ENCODE results near the gene MDFIC. TPM values are rescaled to one million over a fixed set of nuclear protein-coding genes. Genes with fewer than 3 reads are reported as not detected.

The MDFIC gene
- total and polyA plus RNA-seq, 2 donors from 2014 or later, result 9.8 to 32.9 TPM

GRCh38 chr7:115047958-115048720, 126.2 kb downstream of the MDFIC start:
- H3K9me3 ChIP-seq (ENCODE audit: control insufficient read depth in 2 of 3, insufficient read depth in 1 of 3, low read length in 3 of 3), result no peaks in the 10 kb centered on the region
- H3K9ac ChIP-seq (ENCODE audit: low read length in 3 of 3), result no peak overlapping the region
- H3K27ac ChIP-seq (ENCODE audit: low read depth in 2 of 2, low read length in 2 of 2), result no peak overlapping the region
- intact Hi-C loops (cut with DNase I), result no loop called here
- TF ChIP-seq, protein P1, sequence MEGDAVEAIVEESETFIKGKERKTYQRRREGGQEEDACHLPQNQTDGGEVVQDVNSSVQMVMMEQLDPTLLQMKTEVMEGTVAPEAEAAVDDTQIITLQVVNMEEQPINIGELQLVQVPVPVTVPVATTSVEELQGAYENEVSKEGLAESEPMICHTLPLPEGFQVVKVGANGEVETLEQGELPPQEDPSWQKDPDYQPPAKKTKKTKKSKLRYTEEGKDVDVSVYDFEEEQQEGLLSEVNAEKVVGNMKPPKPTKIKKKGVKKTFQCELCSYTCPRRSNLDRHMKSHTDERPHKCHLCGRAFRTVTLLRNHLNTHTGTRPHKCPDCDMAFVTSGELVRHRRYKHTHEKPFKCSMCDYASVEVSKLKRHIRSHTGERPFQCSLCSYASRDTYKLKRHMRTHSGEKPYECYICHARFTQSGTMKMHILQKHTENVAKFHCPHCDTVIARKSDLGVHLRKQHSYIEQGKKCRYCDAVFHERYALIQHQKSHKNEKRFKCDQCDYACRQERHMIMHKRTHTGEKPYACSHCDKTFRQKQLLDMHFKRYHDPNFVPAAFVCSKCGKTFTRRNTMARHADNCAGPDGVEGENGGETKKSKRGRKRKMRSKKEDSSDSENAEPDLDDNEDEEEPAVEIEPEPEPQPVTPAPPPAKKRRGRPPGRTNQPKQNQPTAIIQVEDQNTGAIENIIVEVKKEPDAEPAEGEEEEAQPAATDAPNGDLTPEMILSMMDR (IDR thresholded peaks at IDR 0.05; ENCODE audit: borderline replicate concordance, extremely low read depth, insufficient read depth), result no peak
- DNase-seq (peak in 2 of 5 donors; percentile 14 to 38), FAIRE-seq (peak; percentile 3)
- H3K4me1 ChIP-seq (ENCODE audit: control insufficient read depth in 2 of 3, insufficient read depth in 2 of 3, low read depth in 1 of 3, low read length in 3 of 3), result no peaks in the 10 kb centered on the region
- no peak overlapping the region for H3K4me3 ChIP-seq (ENCODE audit: low read length in 3 of 3)
- H3K36me3 ChIP-seq (ENCODE audit: control insufficient read depth in 2 of 3, insufficient read depth in 3 of 3, low read length in 3 of 3), result no peaks in the 10 kb centered on the region
- no peaks in the 10 kb centered on the region for H3K27me3 ChIP-seq (ENCODE audit: control insufficient read depth, insufficient read depth, low read length)

DNA sequence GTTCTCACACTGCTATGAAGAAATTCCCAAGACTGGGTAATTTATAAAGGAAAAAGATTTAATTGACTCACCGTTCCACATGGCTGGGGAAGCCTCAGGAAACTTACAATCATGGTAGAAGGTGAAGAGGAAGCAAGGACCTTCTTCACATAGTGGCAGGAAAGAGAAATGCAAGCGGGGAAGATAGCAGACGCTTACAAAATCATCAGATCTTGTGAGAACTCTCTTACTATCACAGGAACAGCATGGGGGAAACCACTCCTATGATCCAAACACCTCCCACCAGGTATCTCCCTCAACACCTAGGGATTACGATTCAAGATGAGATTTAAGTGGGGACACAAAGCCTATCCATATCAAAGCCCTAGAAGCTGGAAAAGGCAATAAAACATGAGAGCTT, 130.8 kb downstream of the MDFIC start:
- H3K36me3 ChIP-seq (ENCODE audit: control insufficient read depth in 2 of 3, insufficient read depth in 3 of 3, low read length in 3 of 3), result no peaks in the 10 kb centered on the region
- FAIRE-seq (no peak), DNase-seq (no peak)
- no peaks in the 10 kb centered on the region for H3K27me3 ChIP-seq (ENCODE audit: control insufficient read depth, insufficient read depth, low read length)
- intact Hi-C loops (cut with DNase I), result no loop called here
- H3K9ac ChIP-seq (ENCODE audit: low read length in 3 of 3), result no peak overlapping the region
- H3K9me3 ChIP-seq (ENCODE audit: control insufficient read depth in 2 of 3, insufficient read depth in 1 of 3, low read length in 3 of 3), result no peaks in the 10 kb centered on the region
- no peak overlapping the region for H3K27ac ChIP-seq (ENCODE audit: low read depth in 2 of 2, low read length in 2 of 2)
- H3K4me3 ChIP-seq (ENCODE audit: low read length in 3 of 3), result no peak overlapping the region
- TF ChIP-seq, protein P1 (IDR thresholded peaks at IDR 0.05; ENCODE audit: borderline replicate concordance, extremely low read depth, insufficient read depth), result no peak
- H3K4me1 ChIP-seq (ENCODE audit: control insufficient read depth in 2 of 3, insufficient read depth in 2 of 3, low read depth in 1 of 3, low read length in 3 of 3), result no peaks in the 10 kb centered on the region

GRCh38 chr7:115054478-115055065, 132.7 kb downstream of the MDFIC start:
- no peak for FAIRE-seq
- TF ChIP-seq, protein P1 (IDR thresholded peaks at IDR 0.05; ENCODE audit: borderline replicate concordance, extremely low read depth, insufficient read depth), result no peak
- Histone ChIP-seq H3K27ac (ENCODE audit: low read depth in 2 of 2, low read length in 2 of 2) (no peak overlapping the region), H3K36me3 (ENCODE audit: control insufficient read depth in 2 of 3, insufficient read depth in 3 of 3, low read length in 3 of 3) (no peaks in the 10 kb centered on the region), H3K4me1 (ENCODE audit: control insufficient read depth in 2 of 3, insufficient read depth in 2 of 3, low read depth in 1 of 3, low read length in 3 of 3) (peaks cover 0 to under 1% (median 0%) of the 10 kb centered on the region in 3 donors), H3K4me3 (ENCODE audit: low read length in 3 of 3) (no peak overlapping the region), H3K27me3 (ENCODE audit: control insufficient read depth, insufficient read depth, low read length) (no peaks in the 10 kb centered on the region), H3K9ac (ENCODE audit: low read length in 3 of 3) (no peak overlapping the region), H3K9me3 (ENCODE audit: control insufficient read depth in 2 of 3, insufficient read depth in 1 of 3, low read length in 3 of 3) (no peaks in the 10 kb centered on the region)
- no peak for DNase-seq
- intact Hi-C loops (cut with DNase I), result no loop called here
